Nephron (organoid): ENCODE measurements around the gene SCAND1.

Experiments used
- H3K27ac Mint-ChIP-seq, 3 experiments: 2 replicates each; pipeline ENCODE4 v1.8.0; 2020; ENCODE audit warnings: mixed read lengths in 3 of 3, mild to moderate bottlenecking in 2 of 3, moderate library complexity in 1 of 3
- H3K27me3 Mint-ChIP-seq: 2 replicates; pipeline ENCODE4 v1.8.0; 2021; ENCODE audit warnings: low read depth, mild to moderate bottlenecking, moderate library complexity, mixed read lengths
- H3K36me3 Mint-ChIP-seq: 2 replicates; pipeline ENCODE4 v1.8.0; 2020; ENCODE audit warnings: low read depth, mixed read lengths
- H3K4me1 Mint-ChIP-seq: 2 replicates; pipeline ENCODE4 v1.8.0; 2020; ENCODE audit warnings: mixed read lengths
- H3K4me3 Mint-ChIP-seq, 3 experiments: 2 replicates each; pipeline ENCODE4 v1.8.0; 2020; ENCODE audit warnings: mild to moderate bottlenecking in 3 of 3, mixed read lengths in 3 of 3, moderate library complexity in 2 of 3
- H3K9me3 Mint-ChIP-seq: 2 replicates; pipeline ENCODE4 v1.8.0; 2020; ENCODE audit warnings: mixed read lengths
- TF ChIP-seq, protein P1 (sequence below), 3 experiments: fragments of 200-600 bp; sonication (generic); IDR thresholded peaks; one replicate each; pipeline ENCODE4 v1.5.0; 2021; ENCODE audit warnings: antibody characterized with exemption in 3 of 3; ENCODE audit not compliant: unreplicated experiment in 3 of 3

Gene SCAND1

DNA sequence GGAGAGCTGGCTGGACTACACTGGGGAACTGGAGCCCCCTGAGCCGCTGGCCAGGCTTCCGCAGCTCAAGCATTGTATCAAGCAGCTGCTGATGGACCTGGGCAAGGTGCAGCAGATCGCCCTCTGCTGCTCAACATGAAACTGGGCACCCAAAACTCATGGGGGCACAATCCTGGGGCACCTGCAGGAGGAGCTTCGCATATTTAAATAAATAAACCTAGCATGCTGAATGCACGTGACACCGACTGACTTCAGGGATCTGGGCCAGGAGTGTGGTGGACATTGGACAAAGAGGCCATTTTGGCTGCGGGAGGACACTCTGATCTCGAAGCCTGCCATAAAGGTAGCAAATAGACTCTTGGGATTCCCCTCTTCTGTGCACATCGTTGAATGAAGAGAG, 6.8 kb downstream of the SCAND1 start:
- no peak overlapping the region for H3K27ac Mint-ChIP-seq

DNA sequence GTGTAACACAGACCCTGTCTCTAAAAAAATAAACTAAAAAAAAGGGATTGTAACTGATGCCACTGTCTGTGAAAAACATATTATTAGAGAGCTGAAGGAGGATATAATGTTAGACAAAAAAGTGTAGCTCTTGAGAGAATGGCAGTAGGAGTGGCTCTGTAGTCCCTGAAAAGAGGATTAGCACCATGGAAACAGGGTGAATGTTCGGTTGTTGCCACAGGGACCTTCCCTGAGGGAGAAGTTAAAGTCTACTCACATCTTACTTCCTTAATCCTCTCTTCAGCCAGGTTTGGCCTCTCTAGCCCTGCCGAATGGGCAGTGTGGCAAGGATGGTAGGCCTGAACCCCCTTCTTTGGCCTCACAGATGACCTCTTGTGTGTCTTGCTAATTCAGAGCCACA, 12.1 kb downstream of the SCAND1 start:
- H3K27ac Mint-ChIP-seq = no peak overlapping the region
- H3K9me3 Mint-ChIP-seq = no peaks in the 10 kb centered on the region
- no peaks in the 10 kb centered on the region for H3K27me3 Mint-ChIP-seq
- TF ChIP-seq, protein P1, sequence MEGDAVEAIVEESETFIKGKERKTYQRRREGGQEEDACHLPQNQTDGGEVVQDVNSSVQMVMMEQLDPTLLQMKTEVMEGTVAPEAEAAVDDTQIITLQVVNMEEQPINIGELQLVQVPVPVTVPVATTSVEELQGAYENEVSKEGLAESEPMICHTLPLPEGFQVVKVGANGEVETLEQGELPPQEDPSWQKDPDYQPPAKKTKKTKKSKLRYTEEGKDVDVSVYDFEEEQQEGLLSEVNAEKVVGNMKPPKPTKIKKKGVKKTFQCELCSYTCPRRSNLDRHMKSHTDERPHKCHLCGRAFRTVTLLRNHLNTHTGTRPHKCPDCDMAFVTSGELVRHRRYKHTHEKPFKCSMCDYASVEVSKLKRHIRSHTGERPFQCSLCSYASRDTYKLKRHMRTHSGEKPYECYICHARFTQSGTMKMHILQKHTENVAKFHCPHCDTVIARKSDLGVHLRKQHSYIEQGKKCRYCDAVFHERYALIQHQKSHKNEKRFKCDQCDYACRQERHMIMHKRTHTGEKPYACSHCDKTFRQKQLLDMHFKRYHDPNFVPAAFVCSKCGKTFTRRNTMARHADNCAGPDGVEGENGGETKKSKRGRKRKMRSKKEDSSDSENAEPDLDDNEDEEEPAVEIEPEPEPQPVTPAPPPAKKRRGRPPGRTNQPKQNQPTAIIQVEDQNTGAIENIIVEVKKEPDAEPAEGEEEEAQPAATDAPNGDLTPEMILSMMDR (IDR thresholded peaks at IDR 0.05; ENCODE audit: unreplicated experiment in 3 of 3) = no peak
- H3K4me1 Mint-ChIP-seq = no peaks in the 10 kb centered on the region
- peaks cover 42% of the 10 kb centered on the region for H3K36me3 Mint-ChIP-seq
- H3K4me3 Mint-ChIP-seq = no peak overlapping the region

More for the DNA sequence above, 6.8 kb downstream of the SCAND1 start:
- no peaks in the 10 kb centered on the region for H3K9me3 Mint-ChIP-seq
- peaks cover 27% of the 10 kb centered on the region for H3K36me3 Mint-ChIP-seq
- H3K27me3 Mint-ChIP-seq = no peaks in the 10 kb centered on the region
- TF ChIP-seq, protein P1 (IDR thresholded peaks at IDR 0.05; ENCODE audit: unreplicated experiment in 3 of 3) = no peak
- H3K4me1 Mint-ChIP-seq = peaks cover 2% of the 10 kb centered on the region
- H3K4me3 Mint-ChIP-seq = no peak overlapping the region

GRCh38 chr20:35941620-35942019, 12.7 kb downstream of the SCAND1 start:
- H3K4me1 Mint-ChIP-seq = no peaks in the 10 kb centered on the region
- peaks cover 44% of the 10 kb centered on the region for H3K36me3 Mint-ChIP-seq
- H3K9me3 Mint-ChIP-seq = no peaks in the 10 kb centered on the region
- H3K27me3 Mint-ChIP-seq = no peaks in the 10 kb centered on the region
- H3K4me3 Mint-ChIP-seq = no peak overlapping the region
- TF ChIP-seq, protein P1 (IDR thresholded peaks at IDR 0.05; ENCODE audit: unreplicated experiment in 3 of 3) = no peak
- no peak overlapping the region for H3K27ac Mint-ChIP-seq

GRCh38 chr20:35939264-35939663, 15.0 kb downstream of the SCAND1 start:
- no peak overlapping the region for H3K4me3 Mint-ChIP-seq
- no peaks in the 10 kb centered on the region for H3K4me1 Mint-ChIP-seq
- H3K27me3 Mint-ChIP-seq = no peaks in the 10 kb centered on the region
- H3K36me3 Mint-ChIP-seq = peaks cover 40% of the 10 kb centered on the region
- no peaks in the 10 kb centered on the region for H3K9me3 Mint-ChIP-seq
- TF ChIP-seq, protein P1 (IDR thresholded peaks at IDR 0.05; ENCODE audit: unreplicated experiment in 3 of 3) = no peak
- no peak overlapping the region for H3K27ac Mint-ChIP-seq

GRCh38 chr20:35934050-35934449, 20.3 kb downstream of the SCAND1 start:
- H3K4me3 Mint-ChIP-seq = no peak overlapping the region
- no peaks in the 10 kb centered on the region for H3K4me1 Mint-ChIP-seq
- H3K27ac Mint-ChIP-seq = no peak overlapping the region
- H3K9me3 Mint-ChIP-seq = no peaks in the 10 kb centered on the region
- H3K27me3 Mint-ChIP-seq = no peaks in the 10 kb centered on the region
- H3K36me3 Mint-ChIP-seq = peaks cover 44% of the 10 kb centered on the region
- TF ChIP-seq, protein P1 (IDR thresholded peaks at IDR 0.05; ENCODE audit: unreplicated experiment in 3 of 3) = no peak

- H3K4me3 Mint-ChIP-seq = no peak overlapping the region
- no peaks in the 10 kb centered on the region for H3K9me3 Mint-ChIP-seq
- TF ChIP-seq, protein P1 (IDR thresholded peaks at IDR 0.05; ENCODE audit: unreplicated experiment in 3 of 3) = no peak
- H3K27ac Mint-ChIP-seq = no peak overlapping the region
- H3K36me3 Mint-ChIP-seq = peaks cover 39% of the 10 kb centered on the region
- no peaks in the 10 kb centered on the region for H3K27me3 Mint-ChIP-seq
- H3K4me1 Mint-ChIP-seq = no peaks in the 10 kb centered on the region
These were observed 25.0 kb downstream of the SCAND1 start for GRCh38 chr20:35929301-35929700.
